NOMO-1 treated with dmso at 0.1 percent for 144 hours (cell line): ENCODE data around the gene SMC5.
"Not testable (repeated sequence)": the region's sequence is repeated elsewhere in the genome, so short reads cannot be mapped to it uniquely, and the experiment has no call there.

Experiments used
- DNase-seq: peaks from one replicate; lab custom pipeline; 2025; ENCODE audit not compliant: unreplicated experiment; lab: John Stamatoyannopoulos, UW

The SMC5 gene

DNA sequence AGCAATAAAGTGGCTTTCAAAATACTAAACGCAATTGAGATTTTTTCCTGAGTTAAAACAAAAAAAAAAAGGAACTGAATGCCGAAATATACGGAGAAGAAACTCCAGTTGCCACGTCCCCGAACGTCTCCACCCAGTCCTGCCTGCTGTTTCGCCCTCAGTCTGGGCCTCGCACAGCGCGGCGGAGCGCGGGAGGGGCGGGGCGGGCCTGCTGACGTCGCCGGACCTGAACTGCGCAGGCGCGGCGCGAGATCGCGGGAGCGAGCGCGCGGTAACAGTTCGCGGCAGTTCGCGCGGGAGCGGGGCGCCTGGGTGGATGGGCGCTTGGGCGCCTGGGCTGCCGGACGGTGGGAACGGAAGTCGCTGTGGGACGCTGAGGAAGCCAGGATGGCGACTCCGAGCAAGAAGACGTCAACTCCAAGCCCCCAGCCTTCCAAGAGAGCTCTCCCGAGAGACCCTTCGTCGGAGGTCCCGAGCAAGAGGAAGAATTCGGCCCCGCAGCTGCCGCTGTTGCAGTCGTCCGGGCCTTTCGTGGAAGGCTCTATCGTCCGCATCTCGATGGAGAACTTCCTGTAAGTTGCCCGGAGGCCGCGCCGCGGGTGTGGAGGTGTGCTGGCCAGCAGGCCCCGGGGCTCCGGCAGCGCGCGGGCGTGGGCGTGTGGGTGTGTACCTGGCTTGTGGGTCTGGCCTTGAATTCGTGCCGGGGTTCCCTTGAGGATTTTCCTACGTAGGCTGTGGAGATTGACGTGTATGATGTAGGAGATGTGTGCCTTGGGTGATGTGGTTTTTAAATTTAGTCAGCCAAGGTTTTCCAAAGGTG is at the start of gene SMC5:
Gene SMC5 (plus strand): TSS at position 287 of the 820 bp plus-strand sequence. CDS start 101 bp downstream, at position 388.
- peak; percentile 59 for DNase-seq

DNA sequence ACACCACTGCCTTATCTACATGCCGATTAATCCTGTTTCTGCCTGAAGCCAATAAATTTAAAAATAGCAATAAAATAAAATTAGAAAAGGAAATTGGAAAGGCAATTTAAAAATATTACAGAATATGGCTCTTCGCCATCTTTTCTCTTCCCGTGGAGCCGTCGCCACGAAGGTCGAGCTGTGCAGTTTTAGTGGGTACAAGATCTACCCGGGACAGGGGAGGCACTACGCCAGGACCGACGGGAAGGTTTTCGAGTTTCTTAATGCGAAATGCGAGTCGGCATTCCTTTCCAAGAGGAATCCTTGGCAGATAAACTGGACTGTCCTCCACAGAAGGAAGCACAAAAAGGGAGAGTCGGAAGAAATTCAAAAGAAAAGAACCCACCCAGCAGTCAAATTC is 41.7 kb upstream of the SMC5 start:
- DNase-seq = no peak

DNA sequence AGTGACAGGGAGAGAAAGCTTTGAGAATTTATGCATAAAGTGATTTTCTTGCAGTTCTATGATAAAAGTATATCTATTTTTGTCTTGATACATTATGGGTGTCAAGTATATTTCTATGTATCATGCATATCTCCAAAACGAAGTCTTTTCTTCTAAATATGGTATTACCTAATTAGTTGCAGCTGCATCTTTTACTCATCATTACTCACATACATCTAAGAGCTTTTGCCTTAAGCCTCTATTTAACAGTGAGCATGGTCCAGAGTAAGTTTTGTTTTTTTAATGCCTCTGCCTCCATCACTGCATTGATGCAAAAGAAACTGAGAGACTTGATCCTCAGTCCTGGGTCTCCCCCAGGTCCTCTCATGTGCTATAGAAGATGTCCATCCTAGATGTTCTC is 40.0 kb upstream of the SMC5 start:
- DNase-seq = no peak

- DNase-seq = no peak
These were observed 38.6 kb upstream of the SMC5 start for GRCh38 chr9:70220216-70220615.

DNA sequence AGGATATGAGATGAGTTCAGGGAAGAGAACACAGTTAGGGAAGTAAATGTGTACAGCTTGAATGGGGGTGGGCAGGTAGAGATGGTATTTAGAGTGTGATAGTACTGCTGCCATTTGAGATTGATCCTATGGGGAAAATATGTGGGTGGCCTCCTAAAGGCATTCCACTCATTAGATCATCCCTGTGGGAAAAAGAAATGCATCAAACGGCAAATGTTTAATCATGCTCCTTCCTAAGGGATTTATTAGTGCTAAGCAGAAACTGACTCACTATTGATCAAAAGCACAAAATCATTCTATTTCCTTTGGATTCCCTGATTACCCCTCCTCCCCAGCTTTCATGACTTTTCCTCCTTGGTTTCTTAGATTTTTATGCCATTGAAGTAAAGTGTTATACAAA is 36.4 kb upstream of the SMC5 start:
- no peak for DNase-seq

- DNase-seq = no peak
These were observed 30.7 kb upstream of the SMC5 start for GRCh38 chr9:70228118-70228517.

DNA sequence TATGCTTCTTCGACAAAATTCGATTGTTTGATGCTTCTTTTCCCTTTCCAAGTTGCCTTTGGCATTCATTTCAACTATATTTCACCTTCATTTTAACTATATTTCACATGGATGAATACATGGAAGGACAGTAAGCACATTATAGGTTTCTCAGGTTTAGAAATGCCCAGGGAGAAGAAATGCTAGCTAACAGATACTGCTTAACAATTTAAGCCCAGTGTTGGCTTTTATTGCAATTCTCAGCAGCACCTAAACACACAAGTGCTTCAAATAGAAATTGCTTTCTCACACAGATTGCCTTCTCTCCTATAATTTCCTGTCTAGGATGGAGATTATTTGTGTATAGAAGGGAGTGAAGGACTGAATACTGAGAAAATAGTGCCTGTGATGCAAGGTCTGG is 30.2 kb upstream of the SMC5 start:
- DNase-seq = no peak

DNA sequence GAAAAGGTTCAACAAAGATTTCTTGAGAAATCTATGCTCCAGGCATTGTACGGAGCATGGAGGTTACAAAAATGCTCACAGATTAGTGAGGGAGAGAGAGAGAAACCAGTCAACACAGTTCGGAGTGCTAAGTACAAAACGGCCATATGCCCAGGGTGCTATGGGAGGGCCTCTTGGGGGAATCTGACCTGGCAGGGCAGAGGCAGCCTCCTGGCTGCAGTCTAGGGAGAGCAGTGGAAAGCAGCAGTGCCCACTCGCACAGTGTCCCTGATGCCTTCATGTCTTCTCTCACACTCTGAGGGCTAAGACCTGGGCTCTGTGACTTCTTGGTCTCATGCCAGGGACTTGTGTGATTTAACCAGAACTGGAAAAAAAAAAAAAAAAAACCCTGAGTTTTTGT is 29.8 kb upstream of the SMC5 start:
- no peak for DNase-seq

DNA sequence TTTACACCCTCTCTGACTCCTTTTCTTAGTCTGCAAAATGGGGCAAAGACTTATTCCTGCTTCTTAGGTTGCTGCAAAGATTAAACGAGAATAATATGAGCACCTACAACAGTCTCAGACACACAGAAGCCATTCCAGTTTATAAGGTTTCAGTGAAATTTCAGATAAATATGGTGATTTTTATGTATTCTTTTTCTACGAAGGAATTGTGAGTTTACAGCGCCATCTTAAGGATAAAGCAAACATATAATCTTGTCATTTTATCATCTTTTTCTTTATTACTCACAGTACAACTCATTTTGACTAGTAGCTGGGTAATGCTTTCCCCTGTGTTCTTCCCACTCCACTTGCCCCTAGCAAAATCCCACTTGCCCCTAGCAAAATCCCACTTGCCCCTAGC is 29.2 kb upstream of the SMC5 start:
- DNase-seq = no peak

DNA sequence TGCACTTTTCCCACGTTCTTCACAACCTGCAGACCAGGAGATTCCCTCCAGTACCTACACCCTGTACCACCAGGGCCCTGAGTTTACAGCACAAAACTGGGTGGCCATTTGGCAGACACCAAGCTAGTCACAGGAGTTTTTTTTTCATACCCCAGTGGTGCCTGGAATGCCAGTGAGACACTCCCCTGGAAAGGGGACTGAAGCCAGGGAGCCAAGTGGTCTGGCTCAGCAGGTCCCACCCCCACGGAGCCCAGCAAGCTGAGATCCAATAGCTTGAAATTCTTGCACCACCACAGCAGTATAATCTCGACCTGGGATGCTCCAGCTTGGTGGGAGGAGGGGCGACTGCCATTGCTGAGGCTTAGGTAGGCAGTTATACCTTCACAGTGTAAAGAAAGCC is 26.3 kb upstream of the SMC5 start:
- no peak for DNase-seq

GRCh38 chr9:70234208-70234607 is 24.6 kb upstream of the SMC5 start:
- DNase-seq = not testable (repeated sequence)

DNA sequence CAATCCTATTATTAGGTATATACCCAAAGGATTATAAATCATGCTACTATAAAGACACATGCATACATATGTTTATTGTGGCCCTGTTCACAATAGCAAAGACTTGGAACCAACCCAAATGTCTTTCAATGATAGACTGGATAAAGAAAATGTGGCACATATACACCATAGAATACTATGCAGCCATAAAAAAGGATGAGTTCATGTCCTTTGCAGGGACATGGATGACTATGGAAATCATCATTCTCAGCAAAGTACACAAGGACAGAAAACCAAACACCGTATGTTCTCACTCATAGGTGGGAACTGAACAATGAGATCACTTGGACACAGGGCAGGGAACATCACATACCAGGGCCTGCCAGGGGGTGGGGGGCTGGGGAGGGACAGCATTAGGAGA is 12.8 kb upstream of the SMC5 start:
- not testable (repeated sequence) for DNase-seq

DNA sequence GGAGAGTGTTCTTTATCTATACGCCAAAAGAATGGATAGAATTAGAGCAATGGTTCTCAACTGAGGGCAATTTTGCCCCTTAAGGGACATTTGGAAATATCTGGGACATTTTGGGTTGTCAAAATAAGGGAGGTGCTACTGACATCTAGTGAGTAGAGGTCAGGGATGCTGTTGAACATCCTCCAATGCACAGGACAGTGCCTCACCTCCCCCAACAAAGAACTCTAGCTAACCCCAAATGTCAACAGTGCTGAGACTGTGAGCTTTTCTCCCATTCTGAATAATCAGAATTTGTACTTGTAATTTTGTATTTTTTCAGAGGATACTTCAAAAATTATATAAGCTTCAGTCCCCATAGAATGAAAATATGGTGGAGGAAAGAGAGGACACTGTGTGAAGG is 8.6 kb upstream of the SMC5 start:
- no peak for DNase-seq

GRCh38 chr9:70255486-70255885 is 3.3 kb upstream of the SMC5 start:
- no peak for DNase-seq

GRCh38 chr9:70256123-70256551 is 2.6 kb upstream of the SMC5 start:
- no peak for DNase-seq

DNA sequence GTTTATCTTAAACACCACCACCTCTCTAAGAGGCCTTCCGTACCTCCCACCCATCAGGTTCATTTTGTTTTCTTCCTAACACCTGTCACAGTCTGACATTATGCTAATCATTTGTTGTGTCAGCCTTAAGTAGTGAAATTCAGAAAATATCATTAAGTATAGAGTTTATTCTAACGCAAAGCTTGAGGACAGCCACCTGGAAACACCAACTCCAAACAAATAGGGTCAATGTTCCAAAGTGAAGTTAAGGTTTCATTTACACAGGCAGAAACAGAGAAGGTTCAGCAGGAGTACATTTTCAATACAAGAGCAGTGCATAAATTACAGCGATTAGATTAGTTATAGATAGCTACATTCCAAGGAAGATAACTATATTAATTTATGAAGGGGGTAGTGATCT is 1.3 kb upstream of the SMC5 start:
- no peak for DNase-seq

GRCh38 chr9:70257991-70258691 is 637 bp upstream of the SMC5 start:
- DNase-seq = no peak

DNA sequence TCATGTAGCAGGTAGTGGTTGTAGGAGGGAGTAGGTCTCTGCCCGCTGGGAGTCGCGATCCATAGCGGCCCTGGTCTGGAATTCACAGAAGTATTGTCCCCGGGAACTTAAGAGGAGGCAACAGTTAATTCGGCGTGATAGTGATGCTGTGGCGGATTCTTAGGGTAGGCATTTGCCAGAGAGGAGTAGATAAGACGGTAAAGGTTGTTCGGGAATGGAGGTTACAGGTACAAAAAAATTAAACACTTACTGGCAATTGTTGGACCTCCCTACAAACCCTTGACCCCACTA is 679 bp downstream of the SMC5 start:
- DNase-seq = no peak

GRCh38 chr9:70260007-70260443 is 1.2 kb downstream of the SMC5 start:
- DNase-seq = no peak

- no peak for DNase-seq
These were observed 1.8 kb downstream of the SMC5 start for GRCh38 chr9:70260606-70261005.

GRCh38 chr9:70261131-70261870 is 2.5 kb downstream of the SMC5 start:
- DNase-seq = no peak

GRCh38 chr9:70262366-70262765 is 3.6 kb downstream of the SMC5 start:
- no peak for DNase-seq
